BJ (cell line): ENCODE measurements around the gene GFRA1. TPM values are rescaled to one million over a fixed set of nuclear protein-coding genes. Genes with fewer than 3 reads are reported as not detected.

Source experiments
- CTCF ChIA-PET: fragments of 350-600 bp; formaldehyde crosslinking; extraction: SDS; loops from one replicate; lab custom pipeline; 2021; ENCODE audit warnings: antibody characterized with exemption, inconsistent platforms; lab: Yijun Ruan, JAX
- POLR2A ChIA-PET: fragments of 300-600 bp; sonication (Branson Sonifier 250); formaldehyde crosslinking; extraction: SDS; loops from one replicate; lab custom pipeline; 2021; ENCODE audit warnings: antibody characterized with exemption; lab: Charles Lee
- DNase-seq: peaks from one replicate; pipeline ENCODE4 v3.0.0-alpha.2; 2011; ENCODE audit warnings: low read depth
- H3K27me3 ChIP-seq: 2 replicates; pipeline ENCODE4 v1.6.0; 2011; ENCODE audit warnings: low read length; ENCODE audit not compliant: control insufficient read depth, insufficient read depth
- H3K36me3 ChIP-seq: 2 replicates; pipeline ENCODE4 v1.5.1; 2011; ENCODE audit warnings: low read length; ENCODE audit not compliant: control insufficient read depth, insufficient read depth
- H3K4me3 ChIP-seq: 2 replicates; pipeline ENCODE4 v1.5.1; 2011; ENCODE audit warnings: low read depth, mild to moderate bottlenecking, control low read depth, low read length
- CTCF ChIP-seq: IDR thresholded peaks from 2 replicates; pipeline ENCODE4 v1.5.1; 2011; ENCODE audit warnings: low read depth, mild to moderate bottlenecking, control low read depth, inconsistent platforms, low read length, moderate library complexity; ENCODE audit not compliant: insufficient read depth
- polyA plus RNA-seq: library from polyadenylated mRNA; depleted of rRNA; stranded (reverse); fragments of >200 nt; gene quantifications from 2 replicates; pipeline ENCODE4 v1.2.3, GENCODE V29; 2011

Gene GFRA1
- polyA plus RNA-seq, 1 experiment = 41.6 TPM

GRCh38 chr10:116112232-116113231 is 160.5 kb downstream of the GFRA1 start:
- DNase-seq = no peak
- H3K4me3 ChIP-seq = no peak overlapping the region
- no peaks in the 10 kb centered on the region for H3K36me3 ChIP-seq
- CTCF ChIA-PET = interaction anchor here (0.7 to 1.3 kb wide), 2 partner anchors 10 to 313 kb away, joined by 3 read pairs; no protein-coding TSS in a partner anchor
- TF ChIP-seq CTCF = no peak
- POLR2A ChIA-PET = no interaction called here
- H3K27me3 ChIP-seq = no peaks in the 10 kb centered on the region

GRCh38 chr10:116111483-116112095 is 161.4 kb downstream of the GFRA1 start:
- no peak for DNase-seq
- ChIA-PET POLR2A (no interaction called here), CTCF (interaction anchor here (0.7 kb wide), 1 partner anchor 312 kb away, joined by 3 read pairs; no protein-coding TSS in a partner anchor)
- H3K4me3 ChIP-seq = no peak overlapping the region
- H3K36me3 ChIP-seq = no peaks in the 10 kb centered on the region
- TF ChIP-seq CTCF = no peak
- no peaks in the 10 kb centered on the region for H3K27me3 ChIP-seq

- TF ChIP-seq CTCF = no peak
- Histone ChIP-seq H3K4me3 (no peak overlapping the region), H3K36me3 (no peaks in the 10 kb centered on the region), H3K27me3 (no peaks in the 10 kb centered on the region)
- DNase-seq = no peak
- ChIA-PET CTCF (interaction anchor here (1.8 kb wide), 1 partner anchor 13 kb away, joined by 3 read pairs; no protein-coding TSS in a partner anchor), POLR2A (no interaction called here)
These were observed 162.3 kb downstream of the GFRA1 start for GRCh38 chr10:116110736-116111135.

- no peak for DNase-seq
- Histone ChIP-seq H3K27me3 (no peaks in the 10 kb centered on the region), H3K4me3 (no peak overlapping the region), H3K36me3 (no peaks in the 10 kb centered on the region)
- no peak for TF ChIP-seq CTCF
- POLR2A ChIA-PET = no interaction called here
- CTCF ChIA-PET = interaction anchor here (1.8 kb wide), 1 partner anchor 13 kb away, joined by 3 read pairs; no protein-coding TSS in a partner anchor
These were observed 163.1 kb downstream of the GFRA1 start for GRCh38 chr10:116109881-116110280.

- POLR2A ChIA-PET = no interaction called here
- H3K4me3 ChIP-seq = no peak overlapping the region
- H3K36me3 ChIP-seq = no peaks in the 10 kb centered on the region
- no peak for TF ChIP-seq CTCF
- no peak for DNase-seq
- CTCF ChIA-PET = interaction anchor here (1.8 kb wide), 1 partner anchor 14 kb away, joined by 3 read pairs; no protein-coding TSS in a partner anchor
- no peaks in the 10 kb centered on the region for H3K27me3 ChIP-seq
These were observed 163.5 kb downstream of the GFRA1 start for GRCh38 chr10:116109481-116109880.
